ENCODE data around the gene CELSR3.

Gene CELSR3

GRCh38 chr3:48661501-48662144 is 1.1 kb downstream of the CELSR3 start:
- Histone ChIP-seq H3K79me2 (ENCODE audit: control insufficient read depth, insufficient read depth, low read length, unreplicated experiment) (no peaks in the 10 kb centered on the region), H3K27me3 (ENCODE audit: insufficient read depth, low read length) (no peaks in the 10 kb centered on the region), H3K4me1 (ENCODE audit: control insufficient read depth, insufficient read depth, low read length, unreplicated experiment) (peaks cover 15% of the 10 kb centered on the region), H2AFZ (ENCODE audit: low read length, unreplicated experiment) (no peak overlapping the region), H3K4me3 (ENCODE audit: low read depth, low read length) (peak overlapping the region; percentile 89), H3K27ac (ENCODE audit: low read depth, low read length) (no peak overlapping the region), H3K36me3 (ENCODE audit: insufficient read depth, low read length) (peaks cover 13% of the 10 kb centered on the region; the same call in 1 of the 2 replicates)

- Histone ChIP-seq H3K79me2 (ENCODE audit: control insufficient read depth, insufficient read depth, low read length, unreplicated experiment) (no peaks in the 10 kb centered on the region), H2AFZ (ENCODE audit: low read length, unreplicated experiment) (no peak overlapping the region), H3K4me1 (ENCODE audit: control insufficient read depth, insufficient read depth, low read length, unreplicated experiment) (peaks cover 16% of the 10 kb centered on the region), H3K27me3 (ENCODE audit: insufficient read depth, low read length) (no peaks in the 10 kb centered on the region), H3K27ac (ENCODE audit: low read depth, low read length) (no peak overlapping the region), H3K36me3 (ENCODE audit: insufficient read depth, low read length) (peaks cover 13% of the 10 kb centered on the region; the same call in 1 of the 2 replicates), H3K4me3 (ENCODE audit: low read depth, low read length) (peak overlapping the region; percentile 89; the same call in 1 of the 2 replicates)
These were observed 1.8 kb downstream of the CELSR3 start for GRCh38 chr3:48660800-48661400.

GRCh38 chr3:48656841-48657281 is 5.8 kb downstream of the CELSR3 start:
- Histone ChIP-seq H3K27ac (ENCODE audit: low read depth, low read length) (no peak overlapping the region), H3K27me3 (ENCODE audit: insufficient read depth, low read length) (no peaks in the 10 kb centered on the region), H3K4me1 (ENCODE audit: control insufficient read depth, insufficient read depth, low read length, unreplicated experiment) (peaks cover 7% of the 10 kb centered on the region), H3K36me3 (ENCODE audit: insufficient read depth, low read length) (peaks cover 13% of the 10 kb centered on the region; the same call in 1 of the 2 replicates), H3K4me3 (ENCODE audit: low read depth, low read length) (peak overlapping the region; percentile 76), H3K79me2 (ENCODE audit: control insufficient read depth, insufficient read depth, low read length, unreplicated experiment) (no peaks in the 10 kb centered on the region), H2AFZ (ENCODE audit: low read length, unreplicated experiment) (peak overlapping the region; percentile 48)

GRCh38 chr3:48656061-48656840 is 6.4 kb downstream of the CELSR3 start:
- Histone ChIP-seq H3K4me1 (ENCODE audit: control insufficient read depth, insufficient read depth, low read length, unreplicated experiment) (peaks cover 5% of the 10 kb centered on the region), H3K4me3 (ENCODE audit: low read depth, low read length) (peak overlapping the region; percentile 76), H2AFZ (ENCODE audit: low read length, unreplicated experiment) (peak overlapping the region; percentile 48), H3K27ac (ENCODE audit: low read depth, low read length) (no peak overlapping the region), H3K27me3 (ENCODE audit: insufficient read depth, low read length) (no peaks in the 10 kb centered on the region), H3K79me2 (ENCODE audit: control insufficient read depth, insufficient read depth, low read length, unreplicated experiment) (no peaks in the 10 kb centered on the region), H3K36me3 (ENCODE audit: insufficient read depth, low read length) (peaks cover 13% of the 10 kb centered on the region; the same call in 1 of the 2 replicates)

GRCh38 chr3:48655606-48656005 is 7.1 kb downstream of the CELSR3 start:
- no peaks in the 10 kb centered on the region for H3K79me2 ChIP-seq (ENCODE audit: control insufficient read depth, insufficient read depth, low read length, unreplicated experiment)
- peaks cover 11% of the 10 kb centered on the region; the same call in 1 of the 2 replicates for H3K36me3 ChIP-seq (ENCODE audit: insufficient read depth, low read length)
- H3K4me3 ChIP-seq (ENCODE audit: low read depth, low read length) = peak overlapping the region; percentile 76
- H3K4me1 ChIP-seq (ENCODE audit: control insufficient read depth, insufficient read depth, low read length, unreplicated experiment) = peaks cover 5% of the 10 kb centered on the region
- no peaks in the 10 kb centered on the region for H3K27me3 ChIP-seq (ENCODE audit: insufficient read depth, low read length)
- H2AFZ ChIP-seq (ENCODE audit: low read length, unreplicated experiment) = no peak overlapping the region
- H3K27ac ChIP-seq (ENCODE audit: low read depth, low read length) = no peak overlapping the region

- Histone ChIP-seq H3K27me3 (ENCODE audit: insufficient read depth, low read length) (no peaks in the 10 kb centered on the region), H3K4me1 (ENCODE audit: control insufficient read depth, insufficient read depth, low read length, unreplicated experiment) (peaks cover 5% of the 10 kb centered on the region), H3K36me3 (ENCODE audit: insufficient read depth, low read length) (peaks cover 8% of the 10 kb centered on the region; the same call in 1 of the 2 replicates), H3K27ac (ENCODE audit: low read depth, low read length) (no peak overlapping the region), H3K79me2 (ENCODE audit: control insufficient read depth, insufficient read depth, low read length, unreplicated experiment) (no peaks in the 10 kb centered on the region), H3K4me3 (ENCODE audit: low read depth, low read length) (no peak overlapping the region), H2AFZ (ENCODE audit: low read length, unreplicated experiment) (no peak overlapping the region)
These were observed 7.6 kb downstream of the CELSR3 start for GRCh38 chr3:48655063-48655462.

- Histone ChIP-seq H3K27ac (ENCODE audit: low read depth, low read length) (no peak overlapping the region), H3K79me2 (ENCODE audit: control insufficient read depth, insufficient read depth, low read length, unreplicated experiment) (no peaks in the 10 kb centered on the region), H3K27me3 (ENCODE audit: insufficient read depth, low read length) (no peaks in the 10 kb centered on the region), H2AFZ (ENCODE audit: low read length, unreplicated experiment) (no peak overlapping the region), H3K36me3 (ENCODE audit: insufficient read depth, low read length) (no peaks in the 10 kb centered on the region), H3K4me3 (ENCODE audit: low read depth, low read length) (no peak overlapping the region), H3K4me1 (ENCODE audit: control insufficient read depth, insufficient read depth, low read length, unreplicated experiment) (peaks cover 5% of the 10 kb centered on the region)
These were observed 9.6 kb downstream of the CELSR3 start for GRCh38 chr3:48652923-48653715.

GRCh38 chr3:48651771-48652170 is 10.9 kb downstream of the CELSR3 start:
- Histone ChIP-seq H3K27me3 (ENCODE audit: insufficient read depth, low read length) (no peaks in the 10 kb centered on the region), H3K4me1 (ENCODE audit: control insufficient read depth, insufficient read depth, low read length, unreplicated experiment) (peaks cover 3% of the 10 kb centered on the region), H3K27ac (ENCODE audit: low read depth, low read length) (no peak overlapping the region), H3K4me3 (ENCODE audit: low read depth, low read length) (no peak overlapping the region), H3K79me2 (ENCODE audit: control insufficient read depth, insufficient read depth, low read length, unreplicated experiment) (no peaks in the 10 kb centered on the region), H3K36me3 (ENCODE audit: insufficient read depth, low read length) (no peaks in the 10 kb centered on the region), H2AFZ (ENCODE audit: low read length, unreplicated experiment) (no peak overlapping the region)

GRCh38 chr3:48650723-48651122 is 12.0 kb downstream of the CELSR3 start:
- Histone ChIP-seq H3K4me3 (ENCODE audit: low read depth, low read length) (no peak overlapping the region), H3K4me1 (ENCODE audit: control insufficient read depth, insufficient read depth, low read length, unreplicated experiment) (no peaks in the 10 kb centered on the region), H3K27me3 (ENCODE audit: insufficient read depth, low read length) (no peaks in the 10 kb centered on the region), H3K27ac (ENCODE audit: low read depth, low read length) (no peak overlapping the region), H3K36me3 (ENCODE audit: insufficient read depth, low read length) (no peaks in the 10 kb centered on the region), H3K79me2 (ENCODE audit: control insufficient read depth, insufficient read depth, low read length, unreplicated experiment) (no peaks in the 10 kb centered on the region), H2AFZ (ENCODE audit: low read length, unreplicated experiment) (no peak overlapping the region)

GRCh38 chr3:48648188-48648850 is 14.4 kb downstream of the CELSR3 start:
- no peaks in the 10 kb centered on the region for H3K27me3 ChIP-seq (ENCODE audit: insufficient read depth, low read length)
- no peak overlapping the region for H2AFZ ChIP-seq (ENCODE audit: low read length, unreplicated experiment)
- no peak overlapping the region for H3K4me3 ChIP-seq (ENCODE audit: low read depth, low read length)
- H3K4me1 ChIP-seq (ENCODE audit: control insufficient read depth, insufficient read depth, low read length, unreplicated experiment) = no peaks in the 10 kb centered on the region
- no peaks in the 10 kb centered on the region for H3K36me3 ChIP-seq (ENCODE audit: insufficient read depth, low read length)
- H3K79me2 ChIP-seq (ENCODE audit: control insufficient read depth, insufficient read depth, low read length, unreplicated experiment) = no peaks in the 10 kb centered on the region
- no peak overlapping the region for H3K27ac ChIP-seq (ENCODE audit: low read depth, low read length)

All from ACC112 (cell line).